Erythroblast (primary cell): ENCODE results near the gene CHRNE.
"Not testable (repeated sequence)": the region's sequence is repeated elsewhere in the genome, so short reads cannot be mapped to it uniquely, and the experiment has no call there.

Experiments used
- DNase-seq, 2 experiments: peaks; one replicate each; lab custom pipeline; 2025; lab: John Stamatoyannopoulos, UW
- GATA1 ChIP-seq: IDR thresholded peaks from 2 replicates; pipeline ENCODE4 v1.6.1; 2011; ENCODE audit warnings: low read depth, mild to moderate bottlenecking, control low read depth, low read length, moderate library complexity
- POLR2A ChIP-seq: IDR thresholded peaks from 2 replicates; pipeline ENCODE4 v1.6.1; 2011; ENCODE audit warnings: mild to moderate bottlenecking, low read length

Gene CHRNE

GRCh38 chr17:4863321-4863720 is 39.6 kb downstream of the CHRNE start:
- no peak for DNase-seq
- TF ChIP-seq GATA1 (no peak), POLR2A (no peak)

- no peak for DNase-seq
- TF ChIP-seq POLR2A (no peak), GATA1 (no peak)
Measured at GRCh38 chr17:4862720-4863119, 40.2 kb downstream of the CHRNE start.

- TF ChIP-seq GATA1, result no peak
- TF ChIP-seq POLR2A, result no peak
- DNase-seq, result no peak
Measured at GRCh38 chr17:4861052-4861451, 41.8 kb downstream of the CHRNE start.

- DNase-seq, result no peak
Measured at GRCh38 chr17:4860651-4861050, 42.2 kb downstream of the CHRNE start.

GRCh38 chr17:4859816-4860625 is 42.9 kb downstream of the CHRNE start:
- TF ChIP-seq GATA1, result no peak
- TF ChIP-seq POLR2A, result no peak
- no peak for DNase-seq

More at GRCh38 chr17:4860651-4861050, 42.2 kb downstream of the CHRNE start:
- TF ChIP-seq POLR2A (no peak), GATA1 (no peak)

- no peak for DNase-seq
- TF ChIP-seq POLR2A (no peak), GATA1 (no peak)
Measured at GRCh38 chr17:4858882-4859260, 44.0 kb downstream of the CHRNE start.

- no peak for DNase-seq
- TF ChIP-seq GATA1, result no peak
- no peak for TF ChIP-seq POLR2A
Measured at GRCh38 chr17:4858068-4858881, 44.6 kb downstream of the CHRNE start.

- not testable (repeated sequence) for DNase-seq
Measured at GRCh38 chr17:4857347-4857746, 45.6 kb downstream of the CHRNE start.

GRCh38 chr17:4856937-4857314 is 46.0 kb downstream of the CHRNE start:
- no peak for DNase-seq
- TF ChIP-seq GATA1 (no peak), POLR2A (no peak)

GRCh38 chr17:4856271-4856936 is 46.5 kb downstream of the CHRNE start:
- no peak for TF ChIP-seq GATA1
- TF ChIP-seq POLR2A, result no peak
- DNase-seq, result peak in 1 of 2 experiments; percentile 29

GRCh38 chr17:4854111-4854681 is 48.7 kb downstream of the CHRNE start:
- DNase-seq, result no peak
- TF ChIP-seq POLR2A (no peak), GATA1 (no peak)

- no peak for DNase-seq
- TF ChIP-seq GATA1 (no peak), POLR2A (no peak)
Measured at GRCh38 chr17:4853208-4853671, 49.7 kb downstream of the CHRNE start.

- TF ChIP-seq GATA1, result no peak
- no peak for TF ChIP-seq POLR2A
- DNase-seq, result peak in 1 of 2 experiments; percentile 19
Measured at GRCh38 chr17:4852567-4853207, 50.2 kb downstream of the CHRNE start.

- TF ChIP-seq GATA1 (no peak), POLR2A (no peak)
- no peak for DNase-seq
Measured at GRCh38 chr17:4851084-4851483, 51.8 kb downstream of the CHRNE start.

GRCh38 chr17:4850246-4850645 is 52.7 kb downstream of the CHRNE start:
- no peak for TF ChIP-seq POLR2A
- TF ChIP-seq GATA1, result no peak
- DNase-seq, result no peak
